Measurements from ENCODE around the gene PBRM1.
A peak's percentile ranks its signal among the peaks of the same experiment; 100 is the strongest.
"Not testable (repeated sequence)": the region's sequence is repeated elsewhere in the genome, so short reads cannot be mapped to it uniquely, and the experiment has no call there.

Gene PBRM1

DNA sequence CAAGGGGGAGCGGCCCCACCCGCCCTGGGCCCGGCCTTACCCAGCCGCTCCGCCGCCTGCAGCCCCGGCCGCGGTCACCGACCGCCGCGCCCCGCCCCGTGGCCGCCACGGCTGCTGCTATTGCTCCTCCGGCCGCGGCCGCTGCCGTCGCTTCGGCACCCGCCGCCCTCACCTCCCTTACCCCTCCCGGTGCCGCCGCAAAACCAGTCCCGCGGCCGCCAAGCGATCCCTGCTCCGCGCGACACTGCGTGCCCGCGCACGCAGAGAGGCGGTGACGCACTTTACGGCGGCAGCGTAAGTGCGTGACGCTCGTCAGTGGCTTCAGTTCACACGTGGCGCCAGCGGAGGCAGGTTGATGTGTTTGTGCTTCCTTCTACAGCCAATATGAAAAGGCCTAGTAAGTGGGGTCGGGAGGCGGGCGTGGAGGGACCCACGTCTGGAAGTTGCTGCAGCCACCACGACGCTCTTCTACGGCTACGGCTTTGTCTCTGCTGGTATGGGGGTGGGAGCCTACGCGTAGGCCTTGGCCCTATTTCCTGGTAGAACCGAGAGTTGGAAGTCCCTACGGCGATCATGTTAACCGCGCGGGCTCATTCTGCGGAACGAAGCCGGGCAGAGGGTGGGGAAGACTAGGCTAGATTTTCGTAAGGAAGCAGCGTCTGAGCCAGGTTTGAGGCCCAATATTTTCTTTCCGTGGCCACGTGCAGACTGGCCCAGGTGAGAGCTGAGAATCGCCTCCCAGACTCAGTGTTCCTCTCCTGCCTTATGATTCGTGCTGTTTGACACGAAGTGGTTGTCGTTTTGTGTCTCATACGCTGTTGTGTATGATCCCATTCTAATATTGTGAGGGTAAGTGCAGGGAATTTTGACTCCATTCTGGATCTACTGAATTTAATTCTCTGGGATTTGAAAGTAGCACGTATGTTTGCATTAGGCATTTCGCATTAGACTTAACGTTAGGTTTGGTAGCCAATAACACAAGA is at the start of gene PBRM1, which contains the start of gene GNL3:
Gene PBRM1 (minus strand): TSS at position 205 of the 983 bp plus-strand sequence.
Gene GNL3 (plus strand): TSS at position 324 of the 983 bp plus-strand sequence. CDS start 61 bp downstream, at position 385.
- DNase-seq (ENCODE audit: low read depth) = peak; percentile 94

GRCh38 chr3:52733256-52733891 is 47.7 kb upstream of the PBRM1 start:
- DNase-seq (ENCODE audit: low read depth) = no peak

DNA sequence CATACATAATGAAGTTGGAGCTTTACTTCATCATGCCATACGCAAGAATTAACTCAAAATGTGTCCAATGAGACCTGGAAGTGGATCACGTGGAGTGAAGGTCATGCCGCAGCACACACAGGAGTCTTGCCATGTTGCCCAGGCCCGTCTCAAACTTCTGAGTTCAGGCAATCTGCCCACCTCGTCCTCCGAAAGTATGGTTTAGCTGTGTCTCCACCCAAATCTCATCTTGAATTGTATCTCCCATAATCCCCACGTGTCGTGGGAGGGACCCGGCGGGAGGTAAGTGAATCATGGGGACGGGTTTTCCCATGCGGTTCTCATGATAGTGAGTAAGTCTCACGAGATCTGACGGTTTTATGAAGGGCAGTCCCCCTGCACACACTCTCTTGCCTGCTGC is 45.9 kb upstream of the PBRM1 start:
- DNase-seq (ENCODE audit: low read depth) = no peak

DNA sequence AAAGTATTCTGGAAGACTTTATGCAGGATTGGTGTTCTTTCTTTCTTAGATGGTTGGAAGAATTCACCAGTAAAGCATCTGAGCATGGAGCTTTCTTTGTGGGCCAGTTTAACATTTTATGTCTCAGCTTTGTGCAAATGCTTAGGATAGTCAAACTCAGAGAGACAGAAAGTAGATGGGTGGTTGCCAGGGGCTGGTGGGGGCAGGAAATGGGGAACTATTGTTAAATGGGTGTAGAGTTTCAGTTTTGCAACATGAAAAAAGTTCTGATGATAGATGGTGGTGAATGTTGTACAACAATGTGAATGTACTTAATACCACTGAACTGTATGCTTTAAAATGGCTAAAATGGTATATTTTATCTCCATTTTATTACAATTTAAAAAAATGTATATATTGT is 45.0 kb upstream of the PBRM1 start:
- no peak for DNase-seq (ENCODE audit: low read depth)

DNA sequence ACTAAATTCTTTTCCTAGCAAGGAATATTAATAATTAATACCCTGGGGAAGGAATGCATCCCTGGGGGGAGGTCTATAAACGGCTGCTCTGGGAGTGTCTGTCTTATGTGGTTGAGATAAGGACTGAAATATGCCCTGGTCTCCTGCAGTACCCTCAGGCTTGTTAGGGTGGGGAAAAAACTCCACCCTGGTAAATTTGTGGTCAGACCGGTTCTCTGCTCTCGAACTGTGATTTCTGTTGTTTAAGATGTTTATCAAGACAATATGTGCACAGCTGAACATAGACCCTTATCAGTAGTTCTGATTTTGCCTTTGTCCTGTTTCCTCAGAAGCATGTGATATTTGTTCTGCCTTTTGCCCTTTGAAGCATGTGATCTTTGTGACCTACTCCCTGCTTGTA is 43.0 kb upstream of the PBRM1 start:
- DNase-seq (ENCODE audit: low read depth) = not testable (repeated sequence)

GRCh38 chr3:52724511-52724910 is 38.8 kb upstream of the PBRM1 start:
- no peak for DNase-seq (ENCODE audit: low read depth)

GRCh38 chr3:52723935-52724334 is 38.2 kb upstream of the PBRM1 start:
- DNase-seq (ENCODE audit: low read depth) = no peak

DNA sequence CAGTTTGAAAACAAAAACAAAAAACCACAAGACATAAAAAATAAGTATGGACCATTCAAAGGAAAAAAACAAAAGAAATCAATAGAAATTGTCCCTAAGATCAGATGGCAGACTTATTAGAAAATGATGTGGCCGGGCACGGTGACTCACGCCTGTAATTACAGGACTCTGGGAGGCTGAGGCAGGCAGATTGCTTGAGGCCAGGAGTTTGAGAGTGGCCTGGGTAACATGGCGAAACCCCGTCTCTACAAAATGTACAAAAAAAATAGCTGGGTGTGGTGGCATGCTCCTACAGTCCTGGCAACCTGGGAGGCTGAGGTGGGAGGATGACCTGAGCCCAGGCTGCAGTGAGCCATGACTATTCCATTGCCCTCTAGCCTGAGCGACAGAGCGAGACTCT is 36.8 kb upstream of the PBRM1 start:
- no peak for DNase-seq (ENCODE audit: low read depth)

GRCh38 chr3:52721730-52722008 is 36.0 kb upstream of the PBRM1 start:
- no peak for DNase-seq (ENCODE audit: low read depth)

DNA sequence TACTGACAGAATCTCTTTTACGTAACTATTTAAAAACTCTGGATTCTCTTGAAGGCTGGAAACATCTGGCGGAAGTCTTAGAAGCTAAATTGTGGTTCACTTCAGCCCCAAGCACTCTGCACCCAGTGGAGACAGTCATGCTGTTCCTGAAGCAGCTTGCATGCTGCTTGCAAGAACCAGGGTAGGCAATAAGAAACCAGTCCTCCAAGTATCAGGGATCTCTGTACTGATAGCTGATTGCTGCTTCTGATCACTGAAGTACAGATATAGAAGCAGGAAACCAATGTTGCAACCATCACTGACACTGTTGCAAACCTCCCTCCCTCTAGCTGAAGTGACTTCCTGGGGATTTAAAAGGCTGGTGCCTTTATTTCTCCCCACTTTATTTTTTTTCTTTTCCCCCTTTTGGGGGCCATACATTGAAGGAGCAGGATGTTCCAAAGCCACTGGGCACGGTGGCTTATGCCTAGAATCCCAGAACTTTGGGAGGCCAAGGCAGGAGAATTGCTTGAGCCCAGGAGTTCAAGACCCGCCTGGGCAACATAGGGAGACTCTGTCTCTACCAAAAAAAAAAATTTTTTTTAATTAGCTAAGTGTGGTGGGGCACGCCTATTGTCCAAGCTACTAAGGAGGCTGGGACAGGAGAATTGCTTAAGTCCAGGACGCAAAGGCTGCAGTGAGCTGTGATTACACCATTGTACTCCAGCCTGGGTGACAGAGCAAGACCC is 35.5 kb upstream of the PBRM1 start:
- DNase-seq (ENCODE audit: low read depth) = peak; percentile 29

- no peak for DNase-seq (ENCODE audit: low read depth)
Observed at GRCh38 chr3:52719618-52720017, 33.9 kb upstream of the PBRM1 start.

- DNase-seq (ENCODE audit: low read depth) = no peak
Observed at GRCh38 chr3:52715714-52716305, 30.1 kb upstream of the PBRM1 start.

GRCh38 chr3:52714335-52715302 is 28.9 kb upstream of the PBRM1 start:
- DNase-seq (ENCODE audit: low read depth) = no peak

DNA sequence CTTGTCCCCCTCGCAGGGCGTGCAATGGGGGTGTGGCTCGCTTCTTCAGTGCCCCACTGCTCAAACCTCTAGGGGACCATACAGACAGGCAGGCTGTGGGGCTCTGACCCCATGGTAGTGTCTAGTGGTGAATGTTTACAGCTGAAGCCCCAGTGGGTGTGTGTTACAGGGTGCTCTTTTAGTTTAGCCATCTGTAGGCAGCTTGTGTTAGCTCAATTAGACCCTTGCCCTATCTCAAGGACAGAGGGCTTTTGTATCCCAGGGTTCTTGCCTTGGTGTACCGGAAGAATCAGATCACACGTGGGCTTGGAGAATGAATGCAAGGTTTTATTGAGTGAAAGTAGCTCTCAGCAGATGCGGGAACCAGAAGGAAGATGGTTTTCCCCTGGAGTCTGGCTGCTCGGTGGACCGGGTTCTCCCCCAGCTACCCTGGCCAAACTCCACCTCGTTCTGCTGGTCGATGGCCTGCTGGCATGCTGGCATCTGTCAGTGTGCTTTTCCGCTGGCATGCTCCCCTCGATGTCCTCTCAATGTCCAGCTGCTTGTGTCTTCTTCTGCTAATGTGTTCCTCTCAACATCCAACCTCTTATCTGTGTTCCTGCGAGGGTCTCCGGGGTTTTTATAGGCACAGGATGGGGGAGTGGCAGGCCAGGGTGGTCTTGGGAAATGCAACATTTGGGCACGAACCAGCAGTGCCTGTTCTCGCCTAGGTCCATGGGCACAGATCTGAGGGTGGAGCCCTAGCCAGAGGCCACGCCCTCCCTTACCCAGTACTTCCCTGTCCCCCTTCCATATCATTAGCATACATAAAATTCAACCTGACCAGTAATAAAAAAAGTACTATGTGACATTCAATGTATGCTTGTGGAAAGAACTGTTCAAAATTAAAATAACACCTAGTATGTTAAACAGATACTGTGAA is 26.8 kb upstream of the PBRM1 start:
- no peak for DNase-seq (ENCODE audit: low read depth)

GRCh38 chr3:52710512-52710911 is 24.8 kb upstream of the PBRM1 start:
- no peak for DNase-seq (ENCODE audit: low read depth)

DNA sequence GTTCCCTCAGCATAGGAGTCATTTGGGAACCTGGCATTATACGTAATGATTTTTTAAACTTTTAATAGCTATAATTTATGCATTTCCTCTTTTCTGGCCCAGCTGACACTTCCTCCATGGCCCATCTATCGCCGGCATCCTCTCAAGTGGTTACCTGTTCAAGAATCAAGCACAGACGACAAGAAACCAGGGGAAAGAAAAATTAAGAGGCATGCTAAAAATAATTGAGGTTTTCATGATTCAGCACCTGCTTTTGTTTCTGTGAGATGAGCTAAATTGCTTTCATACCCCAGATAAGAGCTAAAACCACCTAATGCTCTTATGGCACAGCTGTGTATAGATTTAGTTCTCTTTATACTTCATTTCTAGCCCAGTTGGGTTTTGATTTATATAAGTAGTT is 21.9 kb upstream of the PBRM1 start:
- no peak for DNase-seq (ENCODE audit: low read depth)

DNA sequence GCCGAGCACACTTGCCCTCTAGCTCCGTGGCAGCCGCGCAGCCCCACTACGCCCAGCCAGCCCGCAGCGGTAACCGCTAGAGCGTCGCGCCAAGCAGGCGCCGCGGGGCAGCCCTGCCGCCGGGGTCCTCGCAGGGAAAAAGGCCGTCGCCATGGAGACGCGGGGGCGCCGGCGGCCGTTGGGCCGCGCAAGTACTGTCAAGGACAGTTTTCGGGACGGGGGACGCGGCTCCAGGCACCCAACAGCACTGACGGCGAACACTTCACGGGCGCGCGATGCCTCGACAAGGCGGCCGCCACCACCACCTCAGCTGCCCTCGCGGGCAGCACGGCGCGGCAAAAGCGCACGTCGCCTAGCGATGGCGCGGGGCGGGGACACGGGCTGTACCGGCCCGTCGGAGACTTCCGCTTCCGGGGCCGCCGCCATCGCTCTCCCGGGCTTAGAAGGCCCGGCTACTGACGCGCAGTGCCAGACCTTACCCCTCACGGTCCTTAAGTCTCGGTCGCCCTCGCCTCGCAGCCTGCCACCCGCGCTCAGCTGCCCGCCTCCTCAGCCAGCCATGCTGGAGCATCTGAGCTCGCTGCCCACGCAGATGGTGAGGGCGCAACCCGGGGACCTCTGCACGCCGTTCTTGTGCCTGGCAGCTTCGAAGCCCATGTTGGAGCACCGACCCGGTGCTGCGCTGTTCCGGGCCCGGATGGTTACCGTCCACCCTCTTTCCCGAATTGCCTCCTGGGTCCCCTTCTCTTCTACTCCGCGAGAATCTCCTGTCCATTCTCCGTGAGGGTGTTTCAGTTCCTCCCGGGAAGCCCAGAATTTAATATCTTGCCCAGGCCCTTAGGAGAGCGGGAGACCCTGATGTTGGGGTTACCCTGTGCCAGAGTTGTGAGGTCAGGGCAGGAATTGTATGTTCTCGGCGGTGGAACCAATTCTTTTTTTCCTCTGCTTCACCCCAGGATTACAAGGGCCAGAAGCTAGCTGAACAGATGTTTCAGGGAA is 20.3 kb upstream of the PBRM1 start, which contains the start of the genes GLT8D1 and SPCS1:
Gene GLT8D1 (minus strand): TSS at position 104 of the 999 bp plus-strand sequence. CDS start 5,331 bp downstream, outside the sequence.
Gene SPCS1 (plus strand): TSS at position 419 of the 999 bp plus-strand sequence. CDS start 141 bp downstream, at position 560.
- no peak for DNase-seq (ENCODE audit: low read depth)

DNA sequence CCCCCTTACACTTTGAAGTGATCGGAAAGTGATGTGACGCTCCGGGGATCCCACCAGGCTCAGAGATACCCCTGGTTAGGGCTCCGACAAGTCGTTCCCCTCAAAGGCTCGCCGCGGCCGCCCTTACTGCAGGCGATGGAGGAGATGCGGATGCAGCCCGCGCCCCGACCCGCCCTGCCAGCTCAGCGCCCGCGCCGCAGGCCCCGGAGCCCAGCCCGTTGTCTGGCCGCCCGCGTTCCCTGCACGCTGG is 19.6 kb upstream of the PBRM1 start:
- no peak for DNase-seq (ENCODE audit: low read depth)
